H7 (cell line): ENCODE results near the gene INSIG2. TPM values are rescaled to one million over a fixed set of nuclear protein-coding genes. Genes with fewer than 3 reads are reported as not detected.

Experiments used
- DNase-seq: peaks from one replicate; pipeline ENCODE4 v3.0.0; 2012
- H3K27me3 ChIP-seq: 2 replicates; pipeline ENCODE4 v1.6.0; 2011; ENCODE audit warnings: mild to moderate bottlenecking, low read length; ENCODE audit not compliant: control insufficient read depth, insufficient read depth
- H3K36me3 ChIP-seq: replicated peaks from 2 replicates; pipeline ENCODE4 v1.5.1; 2011; ENCODE audit warnings: low read length; ENCODE audit not compliant: control insufficient read depth, insufficient read depth
- H3K4me3 ChIP-seq: 2 replicates; pipeline ENCODE4 v1.5.1; 2011; ENCODE audit warnings: low read depth, mild to moderate bottlenecking, control low read depth, low read length, moderate library complexity; ENCODE audit not compliant: insufficient read depth
- total RNA-seq: library from RNA; depleted of rRNA; stranded (reverse); fragments of >200 nt; shearing (Covaris generic); gene quantifications from 2 replicates; pipeline ENCODE4 v1.2.3, GENCODE V29; 2014; rRNA removed

INSIG2 gene
- total RNA-seq, 1 experiment from 2014 or later = 4.6 TPM

GRCh38 chr2:118148809-118149208 is 60.5 kb downstream of the INSIG2 start:
- no peak overlapping the region for H3K4me3 ChIP-seq
- DNase-seq = no peak
- H3K36me3 ChIP-seq = no peaks in the 10 kb centered on the region
- H3K27me3 ChIP-seq = no peaks in the 10 kb centered on the region

- Histone ChIP-seq H3K4me3 (no peak overlapping the region), H3K36me3 (no peaks in the 10 kb centered on the region), H3K27me3 (no peaks in the 10 kb centered on the region)
- DNase-seq = no peak
Observed at GRCh38 chr2:118150294-118150693, 62.0 kb downstream of the INSIG2 start.

GRCh38 chr2:118151831-118152230 is 63.6 kb downstream of the INSIG2 start:
- no peaks in the 10 kb centered on the region for H3K36me3 ChIP-seq
- DNase-seq = no peak
- H3K4me3 ChIP-seq = no peak overlapping the region
- no peaks in the 10 kb centered on the region for H3K27me3 ChIP-seq

- Histone ChIP-seq H3K27me3 (no peaks in the 10 kb centered on the region), H3K36me3 (no peaks in the 10 kb centered on the region), H3K4me3 (no peak overlapping the region)
- no peak for DNase-seq
Observed at GRCh38 chr2:118153433-118153832, 65.2 kb downstream of the INSIG2 start.

GRCh38 chr2:118154176-118154575 is 65.9 kb downstream of the INSIG2 start:
- no peak for DNase-seq
- Histone ChIP-seq H3K4me3 (no peak overlapping the region), H3K36me3 (no peaks in the 10 kb centered on the region), H3K27me3 (no peaks in the 10 kb centered on the region)

Other genes starting within 250 kb of the INSIG2 start
- 9.0 and 13.6 TPM in 2 replicates for gene CCDC93, start 74.4 kb upstream of the INSIG2 start, total RNA-seq